Activated CD4-positive, alpha-beta T cell treated with anti-CD3 and anti-CD28 coated beads, Interleukin-2, amount 50 U/mL, for 1 hour (primary cell): ENCODE results near the gene TPST1.

Experiments used
- DNase-seq: peaks from one replicate; pipeline ENCODE4 v3.0.0-alpha.2; 2020

Gene TPST1

GRCh38 chr7:66239467-66239856, 34.3 kb downstream of the TPST1 start:
- DNase-seq, result no peak

GRCh38 chr7:66245008-66245407, 39.9 kb downstream of the TPST1 start:
- no peak for DNase-seq

GRCh38 chr7:66246554-66247171, 41.5 kb downstream of the TPST1 start:
- DNase-seq, result no peak

- no peak for DNase-seq
These were observed 42.4 kb downstream of the TPST1 start for GRCh38 chr7:66247380-66248078.

- DNase-seq, result no peak
These were observed 45.6 kb downstream of the TPST1 start for GRCh38 chr7:66250711-66251110.

- DNase-seq, result no peak
These were observed 50.5 kb downstream of the TPST1 start for GRCh38 chr7:66255534-66256100.

GRCh38 chr7:66256281-66256680, 51.1 kb downstream of the TPST1 start:
- DNase-seq, result no peak

GRCh38 chr7:66257481-66257880, 52.3 kb downstream of the TPST1 start:
- DNase-seq, result no peak

- no peak for DNase-seq
These were observed 53.3 kb downstream of the TPST1 start for GRCh38 chr7:66258409-66258808.

GRCh38 chr7:66261941-66262340, 56.8 kb downstream of the TPST1 start:
- no peak for DNase-seq

- no peak for DNase-seq
These were observed 58.8 kb downstream of the TPST1 start for GRCh38 chr7:66263936-66264335.

- DNase-seq, result no peak
These were observed 60.4 kb downstream of the TPST1 start for GRCh38 chr7:66265566-66265965.

- no peak for DNase-seq
These were observed 62.1 kb downstream of the TPST1 start for GRCh38 chr7:66267249-66267648.

- no peak for DNase-seq
These were observed 64.8 kb downstream of the TPST1 start for GRCh38 chr7:66269978-66270377.

- no peak for DNase-seq
These were observed 67.2 kb downstream of the TPST1 start for GRCh38 chr7:66272321-66272720.

- no peak for DNase-seq
These were observed 71.2 kb downstream of the TPST1 start for GRCh38 chr7:66276363-66276762.

- no peak for DNase-seq
These were observed 72.4 kb downstream of the TPST1 start for GRCh38 chr7:66277492-66277891.

GRCh38 chr7:66279912-66280311, 74.8 kb downstream of the TPST1 start:
- DNase-seq, result no peak

- no peak for DNase-seq
These were observed 76.8 kb downstream of the TPST1 start for GRCh38 chr7:66281678-66282590.

GRCh38 chr7:66282591-66282935, 77.4 kb downstream of the TPST1 start:
- DNase-seq, result no peak

- DNase-seq, result no peak
These were observed 78.1 kb downstream of the TPST1 start for GRCh38 chr7:66283003-66283920.

- DNase-seq, result no peak
These were observed 90.9 kb downstream of the TPST1 start for GRCh38 chr7:66296001-66296521.
